ENCODE results near the gene SATB2.

The SATB2 gene

DNA sequence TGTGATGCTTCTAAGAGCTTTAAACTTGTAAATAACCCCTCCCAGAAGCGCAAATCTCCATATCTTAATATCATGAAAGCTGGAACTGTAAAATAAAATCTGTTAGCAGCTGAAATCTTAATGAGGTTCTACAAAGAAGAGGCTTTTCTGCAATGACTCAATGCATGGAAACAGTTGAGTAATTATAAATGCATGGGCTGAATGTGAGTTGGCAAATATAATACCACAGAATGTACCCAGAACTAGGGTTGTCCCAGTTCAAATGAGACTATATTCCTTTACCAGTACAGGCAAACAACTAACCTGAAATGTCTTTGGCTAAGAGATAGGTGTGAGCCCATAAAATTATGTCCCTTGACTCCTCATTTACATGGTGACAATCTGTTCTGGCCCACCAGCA is 52.9 kb downstream of the SATB2 start:
- DNase-seq = peak; percentile 61

DNA sequence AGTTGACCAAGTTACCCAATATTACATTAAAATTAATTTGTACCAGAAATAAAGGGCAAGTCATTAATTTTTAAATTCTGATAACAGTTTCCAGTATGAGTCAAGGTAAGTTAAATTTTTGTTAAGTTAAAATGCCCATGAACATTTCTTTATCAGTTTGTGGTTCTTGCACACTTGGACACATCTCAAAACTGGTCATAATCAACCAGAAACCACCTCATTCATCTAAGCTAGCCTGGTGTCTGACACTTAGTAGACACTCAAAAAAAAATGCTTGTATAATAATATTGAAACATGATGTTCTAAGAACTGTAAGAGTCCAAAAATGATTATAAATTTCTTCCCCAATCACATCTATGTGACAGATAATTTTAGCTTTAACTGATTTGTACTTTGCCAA is 62.4 kb downstream of the SATB2 start:
- no peak for DNase-seq

DNA sequence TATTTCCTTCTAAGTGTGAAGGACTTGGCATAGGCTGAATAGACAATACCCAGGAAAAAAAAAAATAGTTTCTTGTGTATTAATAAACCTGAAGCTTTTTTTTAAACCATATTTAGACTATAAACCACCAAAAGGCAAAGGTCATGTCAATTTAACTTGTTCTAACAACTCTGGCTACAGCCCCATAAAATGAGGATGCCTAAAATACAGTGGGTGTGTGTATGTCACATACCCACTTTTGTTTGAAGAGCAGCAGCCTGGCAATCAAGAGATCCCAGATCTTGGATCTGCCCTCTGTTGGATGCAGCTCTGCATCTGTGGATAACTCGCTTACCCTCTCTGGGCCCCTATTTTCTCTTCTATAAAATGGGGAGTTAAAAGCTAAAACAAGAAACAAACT is 65.4 kb downstream of the SATB2 start:
- DNase-seq = no peak

DNA sequence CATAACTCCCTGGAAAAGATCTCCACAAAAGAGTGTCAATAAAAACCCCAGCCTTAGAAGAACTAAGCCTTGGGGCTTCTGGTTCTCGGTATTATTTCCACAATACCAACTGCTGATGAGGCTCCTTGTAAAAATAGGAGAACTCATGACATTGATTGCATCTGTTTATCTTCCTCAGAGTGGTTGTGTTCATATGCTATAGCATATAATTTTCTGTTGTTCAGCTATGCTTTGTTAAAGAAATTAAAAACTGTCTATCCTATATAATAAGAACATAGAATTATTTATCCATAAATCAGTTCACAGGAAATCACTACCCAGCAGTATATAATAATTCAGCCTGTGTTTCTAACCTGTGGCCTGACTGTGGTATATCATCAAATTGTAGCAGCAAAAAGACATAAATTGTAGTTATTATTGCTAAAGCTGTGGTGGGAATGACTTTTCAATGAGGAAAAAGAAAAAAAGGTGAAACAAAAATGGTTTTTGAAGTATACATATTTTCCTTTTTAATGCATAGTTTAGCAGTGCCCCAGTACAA is 68.9 kb downstream of the SATB2 start:
- DNase-seq = no peak

DNA sequence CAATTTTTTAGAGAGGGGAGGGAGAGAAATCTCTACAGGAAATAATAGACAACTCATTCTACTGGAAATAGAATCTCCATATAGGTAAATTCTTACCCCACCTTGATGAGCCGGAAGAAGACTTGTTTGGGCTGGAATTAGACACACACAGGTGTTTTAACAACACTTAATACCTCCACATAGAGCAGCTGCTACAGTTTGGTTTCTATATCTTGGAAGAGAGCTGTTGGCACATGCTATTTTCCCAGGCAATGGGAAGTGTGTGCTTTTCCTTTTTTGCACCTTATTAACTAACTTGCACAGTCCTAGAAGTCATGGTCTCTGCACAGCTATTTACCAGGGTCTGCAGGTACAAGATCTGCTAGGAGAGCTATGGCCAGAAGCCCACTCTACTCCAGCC is 73.7 kb downstream of the SATB2 start:
- no peak for DNase-seq

DNA sequence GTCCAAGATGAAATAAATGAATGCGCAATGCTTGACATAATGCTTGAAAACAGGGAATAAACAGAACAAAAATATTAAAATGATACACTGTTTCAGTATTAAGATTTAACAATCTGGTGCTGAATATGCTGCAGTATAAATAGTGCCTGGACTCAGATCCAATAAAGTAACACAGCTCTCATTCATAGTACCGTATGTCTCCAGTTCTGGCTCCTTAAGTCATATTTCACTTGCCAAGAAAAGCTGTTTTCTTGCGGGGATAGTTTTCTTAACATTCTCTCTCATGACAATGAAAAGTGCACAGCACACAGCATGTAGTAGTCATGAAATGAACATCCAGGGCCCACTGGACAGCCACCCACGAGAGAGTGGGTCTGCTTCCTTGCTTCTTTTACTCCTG is 74.7 kb downstream of the SATB2 start:
- no peak for DNase-seq

DNA sequence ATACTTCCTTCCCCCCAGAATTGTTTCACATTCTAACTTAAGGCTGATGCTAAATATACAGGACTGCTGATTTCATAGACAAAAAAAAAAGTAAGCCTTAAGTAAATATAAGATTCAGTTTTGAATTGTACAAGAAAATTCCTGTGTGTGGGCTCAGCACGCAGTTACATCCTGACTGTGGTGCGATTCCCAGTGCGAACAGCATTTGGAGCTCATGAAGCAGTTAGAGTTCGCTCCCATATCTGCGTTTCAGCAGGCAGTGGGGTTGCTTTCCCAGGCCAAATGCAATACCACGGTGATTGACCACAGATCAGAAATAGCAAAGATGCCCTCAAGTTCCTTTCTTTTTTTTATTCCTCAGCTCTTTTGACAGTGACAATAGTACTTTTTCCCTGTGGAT is 75.6 kb downstream of the SATB2 start:
- DNase-seq = peak; percentile 68

DNA sequence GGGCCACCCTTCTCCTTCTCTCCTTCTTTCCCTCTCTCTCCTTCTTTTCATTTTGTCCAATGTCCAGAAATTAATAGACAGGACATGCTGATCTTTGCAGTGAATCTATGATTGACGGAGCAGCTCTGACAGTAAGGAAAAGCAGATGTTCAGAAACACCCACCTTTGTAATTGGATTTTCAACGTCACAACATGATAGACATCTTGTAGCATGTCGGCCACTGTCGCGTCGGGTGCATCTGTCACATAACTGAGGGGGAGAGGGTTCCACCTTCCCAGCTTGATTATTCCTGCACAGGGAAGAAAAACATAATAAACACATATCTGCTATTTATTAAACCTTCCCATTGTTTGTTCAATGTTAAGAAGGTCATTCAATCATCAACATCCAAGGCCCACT is 76.2 kb downstream of the SATB2 start:
- DNase-seq = no peak

DNA sequence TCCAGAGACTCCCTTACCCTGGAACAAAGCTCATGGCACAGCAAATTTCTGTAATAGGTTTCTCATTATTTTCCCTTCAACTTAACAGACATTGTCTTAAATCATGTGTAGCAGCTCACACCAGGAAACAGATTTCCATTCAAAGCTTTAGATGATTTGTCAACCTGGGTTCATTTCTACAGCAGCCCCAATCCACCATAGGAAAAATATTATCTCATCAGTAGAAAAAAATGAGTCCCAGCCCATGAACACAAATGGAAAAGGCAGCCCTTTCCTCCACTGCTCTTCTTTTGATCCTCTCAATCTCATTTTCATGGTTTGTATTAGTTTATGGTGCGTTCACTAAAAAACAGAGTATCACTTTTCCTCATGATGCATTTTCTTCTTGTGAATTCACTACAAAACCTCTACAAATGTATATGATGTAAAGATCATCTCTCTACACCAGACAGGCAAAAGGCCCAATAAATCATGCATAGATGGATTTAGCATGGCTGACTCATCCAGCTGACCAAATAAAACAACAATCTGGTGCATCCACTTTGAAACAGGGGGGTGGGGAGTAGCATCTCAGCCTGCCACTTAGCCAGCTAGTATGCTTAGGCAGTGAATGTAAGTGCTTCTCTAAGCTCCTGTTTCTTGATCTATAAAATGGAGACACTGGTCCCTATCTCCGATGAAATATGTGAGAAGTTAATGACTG is 78.6 kb downstream of the SATB2 start:
- peak; percentile 87 for DNase-seq

DNA sequence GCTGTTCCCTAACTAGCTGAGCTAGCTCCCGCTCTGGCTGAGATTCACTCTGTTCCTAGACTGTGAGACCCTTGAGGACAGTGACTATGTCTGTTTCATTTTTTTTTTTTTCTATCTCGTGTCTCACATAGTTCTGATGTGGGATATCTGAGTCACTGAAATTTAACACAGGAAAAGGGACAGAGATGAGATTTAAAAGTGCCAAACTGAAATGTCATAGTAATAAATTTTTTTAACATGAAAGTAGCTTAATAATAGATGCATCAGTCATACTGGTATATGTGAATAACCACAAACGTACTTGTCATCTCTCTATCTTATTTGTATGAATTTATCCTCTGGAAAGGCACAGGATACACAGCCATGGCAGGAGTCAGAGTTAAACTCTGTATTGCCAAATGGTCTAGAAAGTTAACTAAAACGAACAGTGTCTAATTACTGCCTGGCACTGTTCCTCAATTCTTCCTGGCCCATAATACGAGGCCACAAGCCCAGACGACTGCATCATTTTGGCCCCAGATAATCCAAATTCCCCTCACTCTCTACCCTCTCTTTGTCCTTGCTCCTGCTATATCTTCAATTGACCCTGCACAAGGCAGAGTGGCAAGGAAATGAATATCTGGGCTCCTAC is 87.5 kb downstream of the SATB2 start:
- DNase-seq = peak; percentile 62

DNA sequence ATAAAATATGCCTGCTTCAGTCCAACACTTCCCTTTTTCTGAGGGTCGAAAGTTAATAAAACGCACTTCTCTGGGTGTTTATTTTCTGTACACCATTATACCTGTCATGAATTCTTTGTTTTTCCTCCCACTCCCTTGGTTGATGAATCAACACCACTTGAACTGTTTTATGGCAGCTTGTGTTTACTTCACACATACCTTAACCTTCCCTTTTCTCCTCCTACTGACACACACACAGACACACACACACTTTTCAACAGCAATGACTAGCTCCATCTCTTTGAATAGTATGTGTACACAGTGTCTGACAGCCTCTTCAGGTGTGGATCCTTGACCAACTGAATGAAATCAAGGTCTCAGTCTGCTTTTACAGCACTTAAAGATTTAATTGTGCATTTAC is 91.3 kb downstream of the SATB2 start:
- DNase-seq = no peak

DNA sequence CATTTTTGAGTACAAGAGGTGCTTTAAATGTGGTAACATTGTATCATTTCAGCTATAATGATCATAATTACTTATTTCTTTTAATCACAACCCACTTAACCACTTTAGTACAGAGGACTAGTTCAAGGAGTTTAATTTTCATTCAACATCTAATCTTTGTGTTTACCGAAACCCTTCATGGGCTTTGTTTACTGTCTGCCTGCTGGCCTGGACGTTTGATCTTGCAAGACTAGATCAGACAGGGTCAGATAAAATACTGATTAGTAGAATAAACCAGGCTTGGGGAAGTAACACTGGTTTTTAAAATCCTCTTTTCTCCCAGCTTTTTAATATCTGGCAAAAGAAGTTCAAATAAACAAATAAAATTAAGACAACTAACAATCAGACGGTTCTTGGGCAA is 93.6 kb downstream of the SATB2 start:
- DNase-seq = no peak

DNA sequence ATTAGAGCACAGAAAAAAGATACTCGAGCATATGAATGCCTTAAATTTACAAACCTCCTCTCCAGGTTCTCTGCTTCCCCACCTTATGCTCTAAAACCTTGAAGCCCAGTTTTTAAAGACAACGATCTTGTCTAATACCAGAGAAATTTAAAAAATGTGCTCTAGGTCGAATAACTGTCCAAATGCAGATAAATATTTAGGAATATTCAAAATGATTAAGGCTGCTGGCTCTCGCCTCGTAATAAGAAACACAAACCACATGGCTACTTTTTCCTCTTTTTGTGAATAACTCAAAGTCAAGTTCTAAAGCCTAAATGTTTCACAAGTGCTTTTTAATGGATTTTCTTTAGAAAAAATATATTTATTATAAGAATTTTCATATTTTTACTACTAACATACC is 101.3 kb downstream of the SATB2 start:
- no peak for DNase-seq

DNA sequence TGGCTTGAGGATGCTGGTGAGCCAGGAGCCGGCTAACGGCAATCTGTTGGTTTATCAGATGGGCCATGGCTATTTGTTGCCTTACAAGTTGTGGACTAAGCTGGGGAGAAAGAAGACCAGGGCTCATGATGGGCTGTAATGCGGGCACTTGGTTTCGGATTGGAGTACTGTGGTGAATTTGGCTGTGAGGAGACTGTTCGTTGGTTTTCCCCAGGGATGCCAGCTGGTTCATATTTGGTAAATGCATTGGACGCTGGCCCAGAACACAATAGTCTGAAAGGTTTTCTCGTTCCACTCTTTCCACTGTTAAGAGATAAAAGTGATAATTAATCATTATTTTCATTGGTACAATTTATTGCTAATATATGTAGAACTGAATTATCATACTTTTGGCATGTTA is 108.9 kb downstream of the SATB2 start:
- no peak for DNase-seq

DNA sequence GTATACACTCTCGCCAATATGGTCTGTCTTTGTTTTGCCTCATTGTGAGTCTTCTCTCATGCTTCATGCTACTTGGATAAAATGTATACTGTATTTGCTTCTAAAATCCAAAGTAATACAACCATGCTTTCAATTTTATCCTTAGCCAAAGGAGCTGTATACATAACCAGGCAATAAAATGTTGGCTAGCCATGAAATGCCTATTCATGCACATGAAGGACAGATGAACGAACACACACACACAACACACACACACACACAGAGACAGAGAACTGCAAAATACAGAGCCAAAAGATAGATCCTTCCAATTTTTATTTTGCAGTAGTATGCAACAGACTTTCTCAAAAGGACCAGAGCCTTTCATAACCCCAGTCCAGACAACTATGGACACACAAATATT is 113.7 kb downstream of the SATB2 start:
- no peak for DNase-seq

DNA sequence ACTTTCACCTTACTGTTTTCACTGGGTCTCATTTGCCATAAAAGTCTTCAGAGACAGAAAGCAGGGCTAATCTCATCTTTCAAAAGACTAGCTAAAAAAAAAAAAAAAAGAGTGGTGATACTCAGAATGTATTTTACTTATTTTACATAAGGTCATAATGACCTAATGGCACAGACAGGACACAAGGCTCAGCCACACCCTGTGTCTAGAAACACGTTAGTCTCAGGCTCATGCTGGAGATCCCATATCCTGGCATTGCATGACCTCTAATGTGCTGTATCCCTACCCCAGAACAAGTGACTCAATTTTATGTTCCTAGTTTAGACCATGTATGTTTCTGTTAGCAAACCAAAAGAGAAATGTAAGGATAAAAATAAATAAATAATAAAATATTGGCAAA is 115.4 kb downstream of the SATB2 start:
- DNase-seq = no peak

DNA sequence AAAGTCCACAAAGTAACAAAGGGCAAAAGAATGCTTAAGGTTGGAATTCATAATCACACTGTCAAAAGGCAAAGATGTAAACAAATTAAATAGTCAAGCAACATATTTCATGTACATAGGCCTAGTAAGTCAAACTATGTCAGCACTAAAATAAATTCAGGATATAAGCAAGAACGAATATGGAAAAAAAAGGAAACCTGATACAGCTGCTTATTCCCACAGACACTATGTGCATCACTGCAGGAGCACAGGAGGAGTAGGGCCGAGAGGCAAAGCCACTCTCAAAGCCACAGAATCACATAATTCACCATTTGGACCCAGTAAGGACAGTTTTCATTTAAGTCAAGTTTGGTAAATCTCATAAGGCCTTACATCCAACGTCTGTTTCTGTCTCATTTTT is 116.6 kb downstream of the SATB2 start:
- no peak for DNase-seq

DNA sequence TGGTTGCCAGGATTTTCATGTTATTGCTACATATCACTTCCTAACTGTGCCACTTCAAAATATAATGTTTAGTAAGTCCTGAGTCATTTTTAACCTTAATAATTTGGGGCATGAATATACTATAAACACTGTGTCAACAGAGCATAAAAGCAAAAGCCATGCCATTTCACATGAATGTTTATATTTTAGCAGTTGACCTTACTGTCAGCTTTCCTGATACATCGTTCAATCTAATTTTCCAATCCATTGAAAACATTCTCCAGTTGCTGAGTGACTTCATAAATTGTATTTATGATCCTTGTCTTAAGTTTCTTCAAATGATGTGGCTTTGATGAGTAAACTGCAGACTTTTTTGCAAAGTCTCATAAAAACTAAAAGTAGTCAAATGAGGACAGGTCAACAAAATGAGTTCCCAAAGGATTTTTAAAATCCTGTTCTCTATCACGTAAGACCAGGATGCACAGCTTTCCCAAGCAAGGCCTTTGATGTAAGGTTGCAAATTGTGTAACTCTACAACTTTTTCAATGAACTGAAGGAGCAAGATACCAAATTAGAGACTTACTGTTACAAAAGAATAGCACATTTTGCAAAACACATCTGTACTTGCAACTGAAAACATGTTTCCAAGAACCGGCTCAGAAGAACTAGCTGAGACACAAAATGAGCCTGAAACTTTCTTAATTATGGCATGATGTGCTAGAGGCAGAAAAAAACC is 117.7 kb downstream of the SATB2 start:
- no peak for DNase-seq

DNA sequence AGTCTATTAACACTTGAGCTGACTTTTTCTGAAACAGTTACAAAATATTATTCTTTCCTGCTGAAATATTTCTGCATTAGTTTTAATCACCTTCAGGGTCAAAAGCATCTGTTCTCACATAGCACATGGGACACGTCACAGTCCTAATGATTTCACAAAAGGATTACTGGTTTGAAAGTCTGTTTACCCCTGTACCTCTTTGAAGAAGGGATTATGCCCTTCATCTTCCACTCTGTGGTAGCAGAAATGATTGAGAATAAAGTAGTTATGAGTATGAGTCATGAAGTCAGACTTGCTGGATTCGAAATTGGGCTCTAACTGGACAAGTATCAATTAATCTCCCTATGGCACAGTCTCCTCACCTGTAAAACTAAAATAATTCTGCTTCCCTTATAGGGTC is 121.2 kb downstream of the SATB2 start:
- no peak for DNase-seq

DNA sequence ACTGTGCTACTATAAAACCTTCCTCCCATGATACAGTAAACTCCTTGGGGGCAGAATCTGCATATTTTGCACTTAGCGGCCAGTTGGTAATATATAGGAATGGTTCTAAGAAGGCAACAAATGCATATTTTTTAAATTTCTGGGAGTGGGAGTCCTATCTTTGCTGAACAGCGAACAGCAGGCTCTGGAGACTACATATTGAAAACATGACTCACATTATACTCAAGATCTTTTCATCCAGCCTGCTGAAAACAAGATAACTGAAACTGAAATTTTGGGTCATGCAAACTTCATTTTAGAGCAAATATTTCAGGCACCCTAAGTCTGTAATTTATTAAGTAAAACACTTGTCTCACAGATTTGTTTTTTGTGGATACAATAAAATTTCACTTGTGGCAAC is 122.2 kb downstream of the SATB2 start:
- DNase-seq = no peak

DNA sequence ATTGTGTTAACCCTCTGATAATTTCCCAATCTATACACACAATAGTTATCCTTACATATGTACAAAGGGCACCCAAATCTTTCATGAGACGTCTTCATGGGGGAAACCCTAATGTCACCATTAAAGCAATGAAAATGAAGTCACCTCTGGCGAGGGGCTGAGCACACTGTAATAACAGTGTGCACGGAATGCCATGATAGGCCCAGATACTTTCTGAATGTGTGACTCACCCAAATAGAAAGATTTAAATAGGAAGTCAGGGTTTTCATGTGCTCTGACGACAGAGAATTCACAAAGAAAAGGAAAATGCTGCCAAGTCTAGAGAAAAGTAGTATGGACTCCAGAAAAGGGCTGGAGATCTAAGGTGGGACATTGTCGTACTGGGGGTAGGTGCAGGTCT is 128.3 kb downstream of the SATB2 start:
- peak; percentile 4 for DNase-seq

DNA sequence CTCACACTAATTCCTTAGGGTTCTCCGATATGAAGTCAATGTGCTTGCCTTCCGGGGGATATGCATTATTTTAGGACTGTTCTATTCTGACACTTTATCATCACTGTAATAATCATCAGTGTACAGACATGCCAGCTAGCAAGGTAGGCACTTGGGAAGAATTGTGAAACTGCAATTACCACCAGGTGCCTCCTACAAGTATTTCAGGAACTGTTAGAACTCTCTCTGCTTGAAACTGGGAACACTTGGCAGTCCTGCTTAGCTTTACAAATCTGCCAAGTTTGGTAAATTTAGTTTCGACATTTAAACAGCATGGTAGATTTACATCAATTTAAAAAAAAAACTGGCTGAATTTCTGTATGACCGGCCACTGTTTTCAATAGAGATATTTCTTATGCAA is 128.7 kb downstream of the SATB2 start:
- no peak for DNase-seq

DNA sequence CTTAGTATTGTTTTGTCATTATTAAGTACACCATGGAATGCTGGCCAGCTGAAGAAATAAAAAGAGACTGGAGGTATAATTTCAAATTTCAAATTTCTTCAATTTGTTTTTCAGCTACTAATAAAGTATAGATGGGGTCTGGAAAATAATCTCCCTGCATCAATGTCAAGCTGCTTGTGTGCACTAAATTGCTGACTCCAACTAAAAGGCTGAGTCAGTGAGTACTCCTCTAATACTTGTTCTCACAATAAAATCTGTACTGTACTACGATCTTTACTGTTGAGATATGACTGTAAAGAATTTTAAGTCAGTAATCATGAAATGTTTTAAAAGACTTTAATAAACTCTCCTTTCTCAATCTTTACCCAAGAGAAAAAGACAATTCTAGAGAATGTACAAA is 131.9 kb downstream of the SATB2 start:
- no peak for DNase-seq

DNA sequence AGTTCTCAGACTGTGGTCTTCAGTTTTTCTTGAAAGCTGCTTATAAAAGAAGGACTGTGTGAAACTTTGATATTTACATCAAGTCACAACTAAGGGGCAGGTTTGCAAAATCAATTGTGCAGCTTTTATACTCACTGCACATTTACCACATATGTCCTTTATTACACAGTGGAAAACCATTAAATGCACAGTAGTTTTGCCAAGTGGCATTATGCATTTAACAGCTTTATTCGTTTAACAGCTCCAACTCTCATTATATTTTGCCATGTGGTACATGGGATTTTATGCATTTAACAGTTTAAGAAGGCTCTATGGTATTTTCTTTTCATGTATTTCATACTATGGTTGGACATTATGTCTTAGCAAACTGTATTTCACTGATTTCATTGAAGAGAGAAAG is 135.6 kb downstream of the SATB2 start:
- no peak for DNase-seq
